ENCODE results near the gene KLRC4.

Gene KLRC4

GRCh38 chr12:10366875-10367274 lies 42.7 kb downstream of the KLRC4 start:
- no peak for DNase-seq

GRCh38 chr12:10365696-10366405 lies 43.7 kb downstream of the KLRC4 start:
- peak; percentile 19 for DNase-seq

GRCh38 chr12:10364815-10365622 lies 44.5 kb downstream of the KLRC4 start:
- DNase-seq, result peak; percentile 86

- DNase-seq, result peak; percentile 61
Measured at GRCh38 chr12:10363914-10364814, 45.4 kb downstream of the KLRC4 start.

GRCh38 chr12:10363658-10363913 lies 46.0 kb downstream of the KLRC4 start:
- no peak for DNase-seq

- DNase-seq, result no peak
Measured at GRCh38 chr12:10362828-10363657, 46.5 kb downstream of the KLRC4 start.

- DNase-seq, result no peak
Measured at GRCh38 chr12:10362325-10362724, 47.2 kb downstream of the KLRC4 start.

- no peak for DNase-seq
Measured at GRCh38 chr12:10361622-10362021, 47.9 kb downstream of the KLRC4 start.

GRCh38 chr12:10361084-10361483 lies 48.5 kb downstream of the KLRC4 start:
- no peak for DNase-seq

- DNase-seq, result no peak
Measured at GRCh38 chr12:10358969-10359368, 50.6 kb downstream of the KLRC4 start.

GRCh38 chr12:10358131-10358530 lies 51.4 kb downstream of the KLRC4 start:
- no peak for DNase-seq

Data from suppressor macrophage treated with lipopolysaccharide for 4 hours (primary cell).